GM08714 (cell line): ENCODE results near the gene APC.
"Not testable (repeated sequence)": the region's sequence is repeated elsewhere in the genome, so short reads cannot be mapped to it uniquely, and the experiment has no call there.

Experiments
- H3K4me3 ChIP-seq: fragments of 200-500 bp; sonication (Bioruptor generic); 2 replicates; pipeline ENCODE4 v1.5.1; 2014; ENCODE audit warnings: mild to moderate bottlenecking, low read length, inconsistent platforms
- ZNF274 ChIP-seq: IDR thresholded peaks from 2 replicates; pipeline ENCODE4 v1.6.1; 2012; ENCODE audit warnings: mild to moderate bottlenecking, low read depth, low read length

The APC gene

GRCh38 chr5:112869948-112870347, 132.3 kb downstream of the APC start:
- no peak for TF ChIP-seq ZNF274
- no peak overlapping the region for H3K4me3 ChIP-seq

DNA sequence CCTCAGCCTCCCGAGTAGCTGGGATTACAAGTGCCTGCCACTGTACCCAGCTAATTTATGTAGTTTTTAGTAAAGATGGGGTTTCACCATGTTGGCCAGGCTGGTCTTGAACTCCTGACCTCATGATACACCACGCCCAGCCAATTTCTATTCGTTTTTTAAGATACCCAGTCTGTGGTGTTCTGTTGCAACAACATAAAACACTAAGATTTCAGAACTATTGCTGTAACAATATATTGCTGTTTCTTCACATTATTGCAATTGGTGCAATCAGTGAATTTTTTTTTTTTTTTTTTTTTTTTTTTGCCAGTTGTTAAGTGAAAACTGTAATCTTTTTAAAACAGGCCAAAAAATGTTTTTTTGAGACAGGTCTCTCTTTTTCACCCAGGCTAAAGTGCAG, 133.3 kb downstream of the APC start:
- no peak for TF ChIP-seq ZNF274
- H3K4me3 ChIP-seq: no peak overlapping the region

- no peak for TF ChIP-seq ZNF274
These were observed 138.7 kb downstream of the APC start for GRCh38 chr5:112876362-112876761.

DNA sequence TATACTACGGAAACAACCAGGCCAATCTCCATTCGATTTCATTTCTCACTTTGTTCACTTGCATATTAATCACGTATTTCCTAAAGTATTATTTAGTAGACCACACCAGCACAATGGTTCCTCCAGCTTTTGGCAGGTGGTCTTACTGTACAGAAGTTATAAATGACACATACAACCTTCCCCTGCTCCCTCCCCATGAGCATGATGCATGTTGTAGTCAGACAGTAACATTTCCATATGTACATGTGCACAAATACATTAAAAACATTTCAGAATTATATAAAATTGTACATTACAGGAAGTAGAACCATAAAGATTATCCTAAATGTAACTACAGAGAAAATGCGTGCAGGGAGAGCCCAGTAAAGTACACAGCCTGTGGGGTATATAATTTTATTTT, 140.4 kb downstream of the APC start:
- no peak for TF ChIP-seq ZNF274
- no peak overlapping the region for H3K4me3 ChIP-seq

More at GRCh38 chr5:112876362-112876761, 138.7 kb downstream of the APC start:
- H3K4me3 ChIP-seq: no peak overlapping the region

- TF ChIP-seq ZNF274: no peak
- no peak overlapping the region for H3K4me3 ChIP-seq
These were observed 141.1 kb downstream of the APC start for GRCh38 chr5:112878760-112879159.

DNA sequence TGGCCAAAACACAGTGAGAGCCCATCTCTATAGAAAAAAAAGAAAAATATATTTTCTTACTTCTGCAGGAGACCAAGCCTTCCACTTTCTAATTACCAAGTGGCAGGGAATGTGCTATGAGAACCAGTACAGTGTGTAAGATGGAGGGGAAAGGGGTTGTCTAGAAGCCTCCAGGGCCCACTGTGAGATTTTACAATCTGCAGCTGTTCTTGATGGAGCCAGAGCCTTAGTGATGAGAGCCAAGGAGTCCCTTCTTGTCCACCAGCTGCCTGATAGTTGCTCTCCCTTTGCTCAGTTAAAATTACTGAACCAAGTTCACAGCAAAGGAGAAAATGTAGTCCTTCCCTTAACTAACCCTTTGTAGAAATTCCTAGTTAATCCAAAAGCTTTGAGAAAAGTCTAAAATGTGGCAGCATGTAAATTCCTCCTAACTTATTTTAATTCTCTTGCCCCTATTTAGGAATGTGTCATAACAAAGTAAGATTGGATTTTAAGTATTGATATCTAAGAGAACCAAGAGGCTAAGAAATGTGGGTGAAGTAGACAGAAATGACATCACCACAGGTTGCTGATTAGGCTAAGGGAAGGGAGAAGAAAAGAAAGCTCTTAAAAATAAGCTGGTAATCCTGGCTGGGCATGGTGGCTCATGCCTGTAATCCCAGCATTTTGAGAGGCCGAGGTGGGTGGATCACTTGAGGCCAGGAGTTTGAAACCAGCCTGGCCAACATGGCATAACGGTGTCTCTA, 142.7 kb downstream of the APC start:
- TF ChIP-seq ZNF274: no peak

GRCh38 chr5:112883192-112883591, 145.5 kb downstream of the APC start:
- no peak for TF ChIP-seq ZNF274
- H3K4me3 ChIP-seq: no peak overlapping the region

More for the DNA sequence above, 142.7 kb downstream of the APC start:
- no peak overlapping the region for H3K4me3 ChIP-seq

- no peak overlapping the region for H3K4me3 ChIP-seq
- TF ChIP-seq ZNF274: no peak
These were observed 147.3 kb downstream of the APC start for GRCh38 chr5:112885001-112885400.

DNA sequence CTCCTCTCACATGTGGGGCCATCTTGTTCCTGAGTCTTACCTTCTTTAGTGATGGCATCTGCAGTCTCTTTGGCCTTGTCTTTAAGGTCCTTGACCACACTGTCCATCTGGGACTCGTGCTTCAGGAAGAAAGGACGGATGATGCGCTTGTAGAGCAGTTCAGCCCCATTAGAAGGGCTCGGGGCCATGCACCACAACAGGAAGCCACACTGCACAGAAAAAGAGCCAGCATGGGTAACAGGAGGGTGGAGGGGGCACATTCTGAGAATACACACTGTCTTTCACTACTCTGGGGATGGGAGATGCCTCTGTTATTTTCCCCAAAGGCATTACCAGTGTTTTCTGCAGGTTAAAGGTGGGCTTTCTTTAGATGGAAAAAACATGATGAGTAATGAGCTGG, 149.3 kb downstream of the APC start:
- H3K4me3 ChIP-seq: no peak overlapping the region
- no peak for TF ChIP-seq ZNF274

GRCh38 chr5:112892066-112892465, 154.4 kb downstream of the APC start:
- not testable (repeated sequence) for H3K4me3 ChIP-seq

GRCh38 chr5:112892776-112893175, 155.1 kb downstream of the APC start:
- TF ChIP-seq ZNF274: no peak
- H3K4me3 ChIP-seq: no peak overlapping the region

GRCh38 chr5:112895682-112896081, 158.0 kb downstream of the APC start:
- no peak overlapping the region for H3K4me3 ChIP-seq
- TF ChIP-seq ZNF274: no peak
